Trophoblast cell (in vitro differentiated cells and primary cell): Measurements from ENCODE around the gene ACOX3.
A peak's percentile ranks its signal among the peaks of the same experiment; 100 is the strongest.

Experiments
- DNase-seq, 2 donors: peaks; one replicate each; pipeline ENCODE4 v3.0.0-alpha.2; 2016
- H2AFZ ChIP-seq: 2 replicates; pipeline ENCODE4 v1.6.1; 2013; ENCODE audit warnings: low read length, moderate library complexity, mild to moderate bottlenecking; ENCODE audit not compliant: insufficient read depth, poor library complexity
- H2AK5ac ChIP-seq: 2 replicates; pipeline ENCODE4 v1.6.1; 2013; ENCODE audit warnings: mild to moderate bottlenecking, low read length
- H2BK120ac ChIP-seq: 2 replicates; pipeline ENCODE4 v1.6.1; 2013; ENCODE audit warnings: low read length, mild to moderate bottlenecking, moderate library complexity; ENCODE audit not compliant: insufficient read depth, poor library complexity
- H2BK12ac ChIP-seq: 2 replicates; pipeline ENCODE4 v1.6.1; 2013; ENCODE audit warnings: mild to moderate bottlenecking, low read length, moderate library complexity
- H2BK5ac ChIP-seq: 2 replicates; pipeline ENCODE4 v1.6.1; 2013; ENCODE audit warnings: low read length, low read depth, moderate library complexity, mild to moderate bottlenecking; ENCODE audit not compliant: poor library complexity
- H3K14ac ChIP-seq: 2 replicates; pipeline ENCODE4 v1.6.1; 2013; ENCODE audit warnings: mild to moderate bottlenecking, low read length
- H3K18ac ChIP-seq: 2 replicates; pipeline ENCODE4 v1.6.1; 2013; ENCODE audit warnings: mild to moderate bottlenecking, low read length
- H3K23ac ChIP-seq: 2 replicates; pipeline ENCODE4 v1.6.1; 2013; ENCODE audit warnings: low read length
- H3K27ac ChIP-seq: 2 replicates; pipeline ENCODE4 v1.5.1; 2013; ENCODE audit warnings: low read depth, mild to moderate bottlenecking, inconsistent platforms, low read length, moderate library complexity
- H3K27me3 ChIP-seq: 2 replicates; pipeline ENCODE4 v1.6.1; 2013; ENCODE audit warnings: inconsistent platforms, mild to moderate bottlenecking, low read length, moderate library complexity; ENCODE audit not compliant: insufficient read depth
- H3K36me3 ChIP-seq, 2 experiments: 1 replicate in 1 of 2; 2 replicates in 1 of 2; pipeline ENCODE4 v1.6.1; 2013; ENCODE audit warnings: low read length in 2 of 2, mild to moderate bottlenecking in 2 of 2, moderate library complexity in 1 of 2; ENCODE audit not compliant: insufficient read depth in 2 of 2, control insufficient read depth in 1 of 2
- H3K4ac ChIP-seq: 2 replicates; pipeline ENCODE4 v1.6.1; 2013; ENCODE audit warnings: low read depth, mild to moderate bottlenecking, low read length, moderate library complexity
- H3K4me1 ChIP-seq, 2 experiments: 1 replicate in 1 of 2; 2 replicates in 1 of 2; pipeline ENCODE4 v1.6.1; 2013; ENCODE audit warnings: low read length in 2 of 2, mild to moderate bottlenecking in 2 of 2, moderate library complexity in 1 of 2; ENCODE audit not compliant: insufficient read depth in 2 of 2, control insufficient read depth in 1 of 2
- H3K4me2 ChIP-seq: 2 replicates; pipeline ENCODE4 v1.6.1; 2013; ENCODE audit warnings: inconsistent platforms, mild to moderate bottlenecking, low read length, moderate library complexity
- H3K4me3 ChIP-seq: 2 replicates; pipeline ENCODE4 v1.5.1; 2013; ENCODE audit warnings: mild to moderate bottlenecking, low read depth, low read length, inconsistent platforms
- H3K79me1 ChIP-seq: one replicate; pipeline ENCODE4 v1.6.1; 2013; ENCODE audit warnings: low read length
- H3K79me2 ChIP-seq: 2 replicates; pipeline ENCODE4 v1.6.1; 2013; ENCODE audit warnings: low read length, mild to moderate bottlenecking; ENCODE audit not compliant: control insufficient read depth, insufficient read depth, poor library complexity
- H3K9ac ChIP-seq: 2 replicates; pipeline ENCODE4 v1.6.1; 2013; ENCODE audit warnings: mild to moderate bottlenecking, low read length
- H3K9me3 ChIP-seq: 2 replicates; pipeline ENCODE4 v1.6.1; 2013; ENCODE audit warnings: low read depth, mild to moderate bottlenecking, control low read depth, inconsistent platforms, low read length; ENCODE audit not compliant: insufficient read depth
- H4K12ac ChIP-seq: 2 replicates; pipeline ENCODE4 v1.6.1; 2013; ENCODE audit warnings: low read depth, mild to moderate bottlenecking, low read length, moderate library complexity
- H4K8ac ChIP-seq: 2 replicates; pipeline ENCODE4 v1.6.1; 2013; ENCODE audit warnings: low read depth, mild to moderate bottlenecking, low read length, moderate library complexity
- H4K91ac ChIP-seq: one replicate; pipeline ENCODE4 v1.6.1; 2013; ENCODE audit warnings: low read depth, mild to moderate bottlenecking, low read length, moderate library complexity
- WGBS: extraction: QIAGEN DNeasy Blood & Tissue Kit; methylation state at CpG from one replicate; pipeline ENCODE4 v1.1.7; 2013; ENCODE audit warnings: missing lambda C conversion rate; ENCODE audit not compliant: insufficient read length, insufficient coverage; ENCODE audit errors: extremely low coverage; 5-methylcytosine and 5-hydroxymethylcytosine counted together

Gene ACOX3

GRCh38 chr4:8355864-8356565 lies 84.5 kb downstream of the ACOX3 start:
- H3K27ac ChIP-seq = no peak overlapping the region
- DNase-seq = peak in 1 of 2 donors; percentile 39
- H3K23ac ChIP-seq = no peak overlapping the region
- H3K9me3 ChIP-seq = peaks cover 2% of the 10 kb centered on the region
- H2BK120ac ChIP-seq = no peak overlapping the region
- no peaks in the 10 kb centered on the region for H3K27me3 ChIP-seq
- H3K14ac ChIP-seq = no peak overlapping the region
- H3K4me1 ChIP-seq = peaks cover 11 to 22% of the 10 kb centered on the region in 2 experiments
- H3K4me2 ChIP-seq = no peak overlapping the region
- no peak overlapping the region for H3K4ac ChIP-seq
- H3K79me2 ChIP-seq = no peaks in the 10 kb centered on the region
- H3K9ac ChIP-seq = no peak overlapping the region
- no peak overlapping the region for H3K18ac ChIP-seq
- no peak overlapping the region for H3K4me3 ChIP-seq
- no CpG with 5 or more reads among the region's 8 CpGs for WGBS
- no peak overlapping the region for H4K91ac ChIP-seq
- H4K12ac ChIP-seq = no peak overlapping the region
- no peak overlapping the region for H2BK5ac ChIP-seq
- no peak overlapping the region for H2AK5ac ChIP-seq
- peaks cover 2% of the 10 kb centered on the region for H3K79me1 ChIP-seq
- no peak overlapping the region for H2BK12ac ChIP-seq
- H3K36me3 ChIP-seq = no peaks in the 10 kb centered on the region
- H4K8ac ChIP-seq = no peak overlapping the region
- no peak overlapping the region for H2AFZ ChIP-seq

GRCh38 chr4:8355306-8355705 lies 85.2 kb downstream of the ACOX3 start:
- Histone ChIP-seq H2BK120ac (no peak overlapping the region), H3K79me1 (peaks cover 2% of the 10 kb centered on the region), H3K4me1 (peaks cover 11 to 22% of the 10 kb centered on the region in 2 experiments), H4K8ac (no peak overlapping the region), H3K14ac (no peak overlapping the region), H3K9ac (no peak overlapping the region), H3K4me3 (no peak overlapping the region), H2AFZ (no peak overlapping the region), H3K4ac (no peak overlapping the region), H4K12ac (no peak overlapping the region), H2BK5ac (no peak overlapping the region), H3K18ac (no peak overlapping the region), H3K27me3 (no peaks in the 10 kb centered on the region), H4K91ac (no peak overlapping the region), H3K27ac (no peak overlapping the region), H3K4me2 (no peak overlapping the region), H2BK12ac (no peak overlapping the region), H3K36me3 (no peaks in the 10 kb centered on the region), H3K79me2 (no peaks in the 10 kb centered on the region), H2AK5ac (no peak overlapping the region), H3K9me3 (peaks cover 2% of the 10 kb centered on the region), H3K23ac (no peak overlapping the region)
- DNase-seq = peak; percentile 42 to 75
- no CpG with 5 or more reads among the region's 6 CpGs for WGBS

GRCh38 chr4:8353912-8354453 lies 86.5 kb downstream of the ACOX3 start:
- Histone ChIP-seq H3K79me1 (no peaks in the 10 kb centered on the region), H3K27ac (no peak overlapping the region), H2AK5ac (no peak overlapping the region), H3K9ac (no peak overlapping the region), H2BK120ac (no peak overlapping the region), H3K23ac (no peak overlapping the region), H3K4me1 (peaks cover 8 to 22% of the 10 kb centered on the region in 2 experiments), H4K12ac (no peak overlapping the region), H3K36me3 (no peaks in the 10 kb centered on the region), H4K8ac (no peak overlapping the region), H2AFZ (no peak overlapping the region), H3K4ac (no peak overlapping the region), H3K4me2 (no peak overlapping the region), H2BK5ac (no peak overlapping the region), H3K18ac (no peak overlapping the region), H3K27me3 (no peaks in the 10 kb centered on the region), H3K4me3 (no peak overlapping the region), H4K91ac (no peak overlapping the region), H3K79me2 (no peaks in the 10 kb centered on the region), H2BK12ac (no peak overlapping the region), H3K14ac (no peak overlapping the region), H3K9me3 (peaks cover 2% of the 10 kb centered on the region)
- no CpG with 5 or more reads among the region's 12 CpGs for WGBS
- DNase-seq = no peak

GRCh38 chr4:8353158-8353669 lies 87.3 kb downstream of the ACOX3 start:
- Histone ChIP-seq H3K4me2 (no peak overlapping the region), H3K4me1 (peaks cover 4 to 19% of the 10 kb centered on the region in 2 experiments), H3K36me3 (no peaks in the 10 kb centered on the region), H4K12ac (no peak overlapping the region), H3K4me3 (no peak overlapping the region), H3K9ac (no peak overlapping the region), H2BK120ac (no peak overlapping the region), H3K4ac (no peak overlapping the region), H2AFZ (no peak overlapping the region), H4K8ac (no peak overlapping the region), H2BK12ac (no peak overlapping the region), H3K14ac (no peak overlapping the region), H4K91ac (no peak overlapping the region), H3K79me2 (no peaks in the 10 kb centered on the region), H3K9me3 (peaks cover 2% of the 10 kb centered on the region), H2BK5ac (no peak overlapping the region), H3K23ac (no peak overlapping the region), H3K27ac (no peak overlapping the region), H3K27me3 (no peaks in the 10 kb centered on the region), H2AK5ac (no peak overlapping the region), H3K79me1 (no peaks in the 10 kb centered on the region), H3K18ac (no peak overlapping the region)
- no CpG with 5 or more reads among the region's 9 CpGs for WGBS
- DNase-seq = no peak
